Prostate gland (tissue), 2 donors: ENCODE data around the gene CDH5.

Experiments used
- CTCF ChIP-seq, 4 experiments: fragments of 200-600 bp in 2 of 4; fragments of 450-650 bp in 2 of 4; sonication (generic) in 2 of 4; IDR thresholded peaks; 1 replicate in 3 of 4; 2 replicates in 1 of 4; pipeline ENCODE4 v1.5.1; 2016 to 2019; ENCODE audit warnings: antibody characterized with exemption in 4 of 4, mild to moderate bottlenecking in 2 of 4, moderate library complexity in 2 of 4
- POLR2A ChIP-seq: fragments of 450-650 bp; IDR thresholded peaks from one replicate; pipeline ENCODE4 v1.6.1; 2016; ENCODE audit warnings: antibody characterized with exemption, mild to moderate bottlenecking
- POLR2AphosphoS5 ChIP-seq: sonication (generic); formaldehyde crosslinking; IDR thresholded peaks from one replicate; pipeline ENCODE4 v1.6.1; 2017; ENCODE audit warnings: antibody characterized with exemption

- TF ChIP-seq POLR2A (no peak), CTCF (IDR thresholded peaks at IDR 0.05) (no peak), POLR2AphosphoS5 (no peak)
Observed at GRCh38 chr16:66391726-66392670, 25.5 kb downstream of the CDH5 start.
